NK-92 (cell line): ENCODE data around the gene THSD4.

Source experiments
- DNase-seq: peaks from one replicate; lab custom pipeline; 2025; ENCODE audit not compliant: unreplicated experiment; lab: John Stamatoyannopoulos, UW

THSD4 gene

DNA sequence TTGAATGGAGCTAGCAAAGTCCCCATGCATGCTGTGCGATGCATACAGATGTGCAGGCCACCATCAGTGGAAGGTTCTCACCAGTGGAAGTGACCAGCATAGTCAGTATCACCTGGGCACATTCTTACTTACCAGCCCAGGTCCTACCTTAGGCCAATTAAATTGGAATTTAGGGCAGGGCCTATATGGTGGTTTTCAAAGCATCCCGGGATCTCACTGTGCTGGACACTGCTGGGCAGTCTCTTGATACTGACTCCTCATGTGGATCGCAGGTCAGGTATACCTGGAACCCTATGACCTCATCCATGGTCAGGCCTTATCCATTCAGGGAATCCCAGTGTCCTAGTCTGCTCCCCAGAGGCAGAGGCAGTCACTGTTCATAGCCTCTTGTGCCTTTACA lies 358.5 kb downstream of the THSD4 start:
- DNase-seq = no peak

GRCh38 chr15:71476823-71477222 lies 361.6 kb downstream of the THSD4 start:
- DNase-seq = no peak

- no peak for DNase-seq
Observed at GRCh38 chr15:71480556-71480955, 365.3 kb downstream of the THSD4 start.

DNA sequence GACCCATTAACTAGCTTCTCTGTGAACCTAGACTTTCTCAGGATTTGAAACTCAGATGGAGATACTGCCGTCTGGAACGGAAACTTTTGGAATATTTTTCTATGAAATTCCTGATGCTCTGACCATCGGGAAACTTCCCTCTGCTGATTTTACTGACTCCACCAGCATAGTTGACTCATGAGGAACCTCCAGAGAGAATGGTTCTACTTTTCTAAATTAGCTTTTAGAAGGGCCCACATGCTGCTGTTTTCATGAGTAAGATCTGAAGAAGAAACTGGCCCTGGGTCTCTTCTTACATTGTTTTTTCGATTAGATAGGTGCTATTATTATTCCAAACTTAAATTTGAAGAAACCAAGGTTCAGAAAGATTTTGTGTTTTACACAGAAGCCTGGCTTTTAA lies 368.8 kb downstream of the THSD4 start:
- no peak for DNase-seq

- DNase-seq = no peak
Observed at GRCh38 chr15:71485094-71485693, 369.9 kb downstream of the THSD4 start.

DNA sequence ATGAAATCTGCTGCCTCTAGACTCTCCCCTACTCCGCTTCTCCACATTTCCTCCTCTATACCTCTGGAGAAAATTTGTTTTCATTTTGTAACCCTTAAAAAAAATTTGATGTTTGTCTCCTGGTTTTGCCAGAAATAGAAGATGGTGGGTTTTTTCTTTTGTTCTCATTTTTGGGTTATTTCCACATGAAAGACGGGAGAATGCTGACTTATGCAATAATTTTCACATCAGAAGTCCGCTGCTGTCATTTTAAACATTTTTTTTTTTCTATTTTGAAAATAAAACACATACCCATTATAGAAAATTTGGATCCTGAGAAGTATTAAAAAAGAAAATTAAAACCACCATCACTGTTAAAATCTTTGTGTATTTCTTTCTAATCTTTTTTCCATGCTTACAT lies 374.3 kb downstream of the THSD4 start:
- DNase-seq = no peak

DNA sequence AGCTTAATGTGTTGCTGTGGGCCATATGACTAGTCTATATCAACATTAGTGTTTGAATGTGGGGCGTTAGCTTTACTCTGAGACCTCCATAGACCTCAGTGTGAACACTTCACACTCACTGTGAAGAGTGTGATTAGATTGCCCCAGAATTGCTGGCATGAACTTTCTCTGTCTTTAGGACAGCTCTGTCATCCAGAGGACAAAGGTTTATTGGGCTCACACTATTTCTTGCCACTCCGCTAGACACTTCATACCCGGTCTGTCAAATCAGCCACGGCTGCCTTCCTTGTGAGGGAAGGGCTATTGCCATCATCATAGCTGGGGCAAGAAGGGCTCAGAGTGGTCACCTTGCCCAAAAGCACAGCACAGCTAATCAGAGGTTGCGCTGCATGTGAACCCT lies 378.3 kb downstream of the THSD4 start:
- no peak for DNase-seq

DNA sequence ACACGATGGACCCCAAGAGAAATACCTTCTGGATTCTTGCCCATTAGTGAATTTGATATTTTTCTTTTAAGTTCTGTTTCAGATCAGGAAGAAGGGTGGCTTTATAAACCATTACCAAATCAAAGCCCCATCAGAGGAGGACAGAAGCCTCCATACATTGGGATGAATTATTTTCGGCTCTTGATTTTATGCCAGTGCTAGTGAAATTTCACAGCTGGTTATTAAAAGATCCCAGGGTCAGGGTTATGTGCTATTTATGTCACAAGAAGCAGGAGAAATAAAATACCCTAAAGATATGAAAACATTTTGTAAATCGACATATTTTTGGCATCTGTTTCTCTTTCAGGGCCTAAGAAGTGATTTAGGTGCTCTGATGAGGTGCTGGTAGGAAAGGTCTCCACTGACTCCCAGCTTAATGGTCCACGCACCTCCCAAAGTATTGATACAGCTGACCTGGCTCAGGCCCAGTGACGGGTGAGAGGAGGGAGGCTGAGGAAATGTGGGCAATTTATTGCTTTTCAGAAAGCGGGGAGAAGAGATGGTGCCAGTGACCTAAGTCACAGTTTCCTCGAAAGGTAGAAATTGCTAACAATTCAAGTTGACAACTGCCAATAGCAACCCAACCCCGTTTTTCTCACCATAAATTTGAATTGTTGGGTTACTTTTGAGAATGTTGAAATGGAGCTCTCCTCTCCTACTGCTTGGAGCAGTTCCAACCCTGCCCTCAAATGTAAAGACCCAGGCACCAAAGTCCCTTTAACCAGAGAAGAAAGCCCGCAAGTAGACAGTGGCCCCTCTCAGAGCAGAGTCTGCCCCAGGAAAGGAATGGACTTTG lies 379.5 kb downstream of the THSD4 start:
- DNase-seq = no peak

- no peak for DNase-seq
Observed at GRCh38 chr15:71495398-71495780, 380.1 kb downstream of the THSD4 start.

DNA sequence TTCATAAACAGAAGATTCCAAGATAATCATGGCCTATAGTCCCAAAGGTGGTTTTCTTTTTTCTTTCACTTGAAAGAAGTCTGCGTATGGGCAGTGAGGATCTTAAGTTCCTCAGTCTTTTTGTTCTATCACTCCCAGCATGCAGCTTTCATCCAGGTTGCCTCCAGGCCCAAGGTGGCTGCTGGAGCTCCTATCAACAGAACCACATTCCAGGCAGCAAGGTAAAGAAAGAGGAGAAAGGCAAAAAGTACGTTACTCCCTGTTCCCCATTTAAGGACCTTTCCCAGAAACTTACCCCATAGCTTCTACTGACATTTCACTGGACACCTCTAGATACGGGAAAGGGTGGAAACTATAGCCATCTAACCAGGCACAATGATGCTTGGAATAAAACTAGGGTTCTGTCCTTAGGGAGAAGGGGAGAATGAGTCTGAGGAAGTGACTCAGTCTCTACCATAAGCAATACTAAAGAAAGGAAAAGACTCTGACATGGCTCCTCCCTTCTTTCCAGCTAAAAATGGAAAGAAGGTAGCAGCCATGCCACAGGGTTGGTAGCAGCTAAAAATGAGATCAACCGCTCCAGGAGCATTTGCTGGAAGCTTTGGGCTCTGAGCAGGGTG lies 381.2 kb downstream of the THSD4 start:
- DNase-seq = no peak

DNA sequence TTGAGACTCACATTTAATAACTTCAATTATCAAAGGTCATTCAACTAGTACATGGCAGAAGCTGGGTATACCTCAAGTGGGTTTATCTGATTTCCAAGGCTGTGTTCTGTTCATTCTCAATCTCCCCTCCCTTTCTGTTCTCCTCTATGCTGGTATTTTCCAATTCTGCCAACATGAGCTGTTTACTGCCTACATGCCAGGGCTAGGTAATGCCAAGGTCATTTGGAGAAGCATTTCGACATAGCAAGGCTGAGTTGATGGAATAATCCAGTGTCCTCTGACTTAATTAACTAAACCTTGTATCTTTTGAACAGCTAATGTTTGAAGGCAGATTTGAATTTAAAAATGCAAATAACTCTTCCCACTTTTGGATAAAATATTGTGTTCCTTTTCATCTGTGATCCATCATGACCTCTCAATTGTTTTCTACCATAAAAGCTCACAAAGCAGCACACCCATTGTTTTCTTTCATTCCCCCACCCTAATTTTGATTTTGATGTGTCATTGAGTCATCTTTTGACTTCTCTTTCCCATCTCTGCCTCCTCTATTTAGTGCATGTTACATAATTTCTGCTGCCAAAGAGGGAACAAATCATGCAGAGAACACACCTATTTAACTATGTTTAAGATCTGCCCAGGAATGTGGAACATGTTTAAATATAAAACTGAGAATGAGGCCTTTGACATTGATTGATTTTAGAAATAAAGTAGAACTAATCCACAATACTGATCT lies 386.2 kb downstream of the THSD4 start:
- DNase-seq = no peak

- no peak for DNase-seq
Observed at GRCh38 chr15:71502077-71502432, 386.8 kb downstream of the THSD4 start.

DNA sequence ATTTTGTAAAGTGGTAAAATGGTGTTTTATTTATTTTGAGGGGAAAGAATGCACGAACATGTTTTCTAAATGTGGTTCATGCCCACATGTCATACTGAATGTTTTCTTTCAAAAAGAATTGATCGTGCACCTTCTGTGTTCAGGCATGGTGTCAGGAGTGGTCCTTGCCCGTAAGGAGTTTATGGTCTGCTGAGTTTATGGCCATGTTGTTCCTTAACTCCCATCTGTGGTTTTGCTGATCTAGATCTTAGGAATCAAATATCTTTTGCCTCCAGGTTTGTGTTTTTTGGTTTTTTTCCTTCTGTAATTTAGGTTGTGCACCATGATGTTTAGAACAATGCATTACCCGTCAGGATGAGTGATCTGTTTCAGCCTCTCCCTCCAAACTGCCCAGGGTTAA lies 390.7 kb downstream of the THSD4 start:
- no peak for DNase-seq

GRCh38 chr15:71506946-71507345 lies 391.7 kb downstream of the THSD4 start:
- no peak for DNase-seq

- no peak for DNase-seq
Observed at GRCh38 chr15:71508081-71508682, 392.9 kb downstream of the THSD4 start.

- DNase-seq = no peak
Observed at GRCh38 chr15:71509139-71509538, 393.9 kb downstream of the THSD4 start.

DNA sequence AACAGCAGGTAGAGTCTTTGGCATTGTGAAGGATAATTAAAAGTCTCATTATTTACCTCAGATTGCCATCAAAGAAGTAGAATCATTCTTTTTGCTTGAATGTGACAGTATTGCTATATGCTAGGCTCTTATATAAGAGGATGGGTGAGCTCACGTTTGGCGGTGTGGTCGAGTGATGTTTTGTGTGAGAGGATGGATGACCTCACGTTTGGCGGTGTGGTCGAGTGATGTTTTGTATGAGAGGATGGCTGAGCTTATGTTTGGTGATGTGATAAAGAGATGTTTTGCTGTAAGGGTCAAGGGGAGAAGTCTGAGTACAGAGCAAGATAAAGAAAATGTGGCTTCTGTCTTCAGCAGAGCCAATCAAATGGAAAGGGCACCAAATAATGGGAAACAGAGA lies 395.5 kb downstream of the THSD4 start:
- DNase-seq = no peak

GRCh38 chr15:71511796-71512681 lies 396.8 kb downstream of the THSD4 start:
- DNase-seq = no peak

GRCh38 chr15:71512682-71513006 lies 397.4 kb downstream of the THSD4 start:
- DNase-seq = no peak

DNA sequence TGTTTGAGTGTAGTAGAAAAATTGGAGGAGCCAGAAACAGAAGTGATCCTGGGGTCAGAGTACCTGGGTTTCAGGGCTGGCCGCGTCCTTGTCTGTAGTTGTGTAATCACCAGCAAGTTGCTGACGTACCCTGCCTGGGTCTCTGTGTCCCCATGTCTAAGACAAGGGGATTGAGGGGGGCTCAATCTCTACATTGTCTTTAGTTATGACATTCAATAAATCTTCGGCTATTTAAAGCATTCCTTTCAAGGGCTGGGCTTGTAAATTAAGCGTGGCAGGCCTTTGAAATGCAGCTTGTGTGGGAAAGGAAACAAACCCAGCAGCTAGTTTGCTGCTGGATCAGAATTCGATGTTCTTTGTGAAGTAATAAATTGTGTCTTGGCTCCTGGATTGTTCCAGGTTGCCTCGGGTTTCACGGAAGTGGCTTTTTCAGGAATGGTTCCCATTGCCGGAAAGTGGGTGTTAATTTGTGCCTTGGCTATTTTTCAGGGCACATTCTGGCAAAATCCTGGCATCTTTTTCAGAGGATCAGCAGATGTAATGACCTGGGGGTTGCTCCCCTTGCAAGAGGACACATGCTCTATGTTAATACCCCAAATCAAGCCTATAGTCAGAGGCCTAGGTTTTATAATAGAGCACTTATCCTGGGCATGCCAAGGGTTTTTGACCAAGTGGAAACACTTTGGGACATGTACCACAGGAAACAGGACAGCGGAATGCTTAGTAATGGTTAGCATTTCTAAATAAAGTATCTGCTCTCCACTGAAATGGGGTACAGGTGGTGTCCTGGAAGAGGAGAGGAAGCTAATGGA lies 400.3 kb downstream of the THSD4 start:
- DNase-seq = no peak
